ENCODE data around the gene SHANK1. TPM values are rescaled to one million over a fixed set of nuclear protein-coding genes. Genes with fewer than 3 reads are reported as not detected.
"Not testable (repeated sequence)": the region's sequence is repeated elsewhere in the genome, so short reads cannot be mapped to it uniquely, and the experiment has no call there.

Gene SHANK1
- total RNA-seq, 4 donors from 2014 or later, result 0.42 to 6.6 TPM; not detected in 2

- WGBS, result 78% methylated on average over 4 of the region's 4 CpGs
- Histone ChIP-seq H3K4me3 (no peak overlapping the region), H3K36me3 (no peaks in the 10 kb centered on the region), H3K9me3 (no peaks in the 10 kb centered on the region), H3K4me1 (no peaks in the 10 kb centered on the region), H3K27ac (no peak overlapping the region), H3K27me3 (peaks cover 25% of the 10 kb centered on the region)
- TF ChIP-seq EP300 (IDR thresholded peaks at IDR 0.05) (no peak), CTCF (IDR thresholded peaks at IDR 0.05) (no peak), POLR2AphosphoS5 (IDR thresholded peaks at IDR 0.05) (no peak), POLR2A (IDR thresholded peaks at IDR 0.05) (no peak)
- no peak for DNase-seq (ENCODE audit: low spot score in 2 of 2)
These were observed 34.3 kb upstream of the SHANK1 start for GRCh38 chr19:50753879-50754278.

- no peak for DNase-seq (ENCODE audit: low spot score in 2 of 2)
- TF ChIP-seq POLR2A (IDR thresholded peaks at IDR 0.05) (no peak), CTCF (IDR thresholded peaks at IDR 0.05) (no peak), EP300 (IDR thresholded peaks at IDR 0.05) (no peak), POLR2AphosphoS5 (IDR thresholded peaks at IDR 0.05) (no peak)
- H3K27me3 ChIP-seq, result peaks cover 23% of the 10 kb centered on the region
- no peaks in the 10 kb centered on the region for H3K4me1 ChIP-seq
- 52% methylated on average over 15 of the region's 15 CpGs for WGBS
- H3K27ac ChIP-seq, result no peak overlapping the region
- no peak overlapping the region for H3K4me3 ChIP-seq
- no peaks in the 10 kb centered on the region for H3K36me3 ChIP-seq
- H3K9me3 ChIP-seq, result no peaks in the 10 kb centered on the region
These were observed 30.4 kb upstream of the SHANK1 start for GRCh38 chr19:50750010-50750409.

GRCh38 chr19:50749490-50749889 is 29.9 kb upstream of the SHANK1 start:
- Histone ChIP-seq H3K27me3 (peaks cover 22% of the 10 kb centered on the region), H3K36me3 (no peaks in the 10 kb centered on the region), H3K4me3 (no peak overlapping the region), H3K4me1 (no peaks in the 10 kb centered on the region), H3K9me3 (no peaks in the 10 kb centered on the region), H3K27ac (no peak overlapping the region)
- DNase-seq (ENCODE audit: low spot score in 2 of 2), result no peak
- WGBS, result 53% methylated on average over 6 of the region's 6 CpGs
- TF ChIP-seq EP300 (IDR thresholded peaks at IDR 0.05), result no peak
- TF ChIP-seq POLR2A (IDR thresholded peaks at IDR 0.05), result no peak
- TF ChIP-seq CTCF (IDR thresholded peaks at IDR 0.05), result no peak
- no peak for TF ChIP-seq POLR2AphosphoS5 (IDR thresholded peaks at IDR 0.05)

- H3K27me3 ChIP-seq, result peaks cover 33% of the 10 kb centered on the region
- WGBS, result 63% methylated on average over 14 of the region's 14 CpGs
- DNase-seq (ENCODE audit: low spot score in 2 of 2); H3K4me3 ChIP-seq; H3K27ac ChIP-seq; H3K36me3 ChIP-seq; H3K4me1 ChIP-seq; H3K9me3 ChIP-seq: not testable (repeated sequence)
These were observed 27.5 kb upstream of the SHANK1 start for GRCh38 chr19:50747141-50747540.

GRCh38 chr19:50745221-50745620 is 25.6 kb upstream of the SHANK1 start:
- no peak for DNase-seq (ENCODE audit: low spot score in 2 of 2)
- Histone ChIP-seq H3K36me3 (no peaks in the 10 kb centered on the region), H3K4me1 (no peaks in the 10 kb centered on the region), H3K9me3 (no peaks in the 10 kb centered on the region), H3K27me3 (peaks cover 48% of the 10 kb centered on the region), H3K27ac (no peak overlapping the region), H3K4me3 (no peak overlapping the region)
- 81% methylated on average over 10 of the region's 10 CpGs for WGBS
- TF ChIP-seq CTCF (IDR thresholded peaks at IDR 0.05), result no peak
- TF ChIP-seq EP300 (IDR thresholded peaks at IDR 0.05), result no peak
- no peak for TF ChIP-seq POLR2AphosphoS5 (IDR thresholded peaks at IDR 0.05)
- TF ChIP-seq POLR2A (IDR thresholded peaks at IDR 0.05), result no peak

- Histone ChIP-seq H3K27ac (no peak overlapping the region), H3K36me3 (no peaks in the 10 kb centered on the region), H3K4me1 (no peaks in the 10 kb centered on the region), H3K4me3 (no peak overlapping the region), H3K27me3 (peaks cover 52% of the 10 kb centered on the region), H3K9me3 (no peaks in the 10 kb centered on the region)
- DNase-seq (ENCODE audit: low spot score in 2 of 2), result no peak
- TF ChIP-seq EP300 (IDR thresholded peaks at IDR 0.05) (no peak), CTCF (IDR thresholded peaks at IDR 0.05) (no peak), POLR2AphosphoS5 (IDR thresholded peaks at IDR 0.05) (no peak), POLR2A (IDR thresholded peaks at IDR 0.05) (no peak)
- 76% methylated on average over 6 of the region's 6 CpGs for WGBS
These were observed 23.9 kb upstream of the SHANK1 start for GRCh38 chr19:50743537-50743936.

Measured in suprapubic skin (tissue), 4 donors.